PC-3 (cell line): ENCODE data around the gene DHX40. TPM values are rescaled to one million over a fixed set of nuclear protein-coding genes. Genes with fewer than 3 reads are reported as not detected.

Source experiments
- ATAC-seq: fragments of 200-7000 bp; cut with Tn5 transposase; 2 replicates; pipeline ENCODE4 v1.9.1; 2020; ENCODE audit warnings: mild to moderate bottlenecking, moderate library complexity
- Bru-seq: library from RNA; stranded (reverse); fragments of 400-500 nt; gene quantifications from one replicate; lab custom pipeline; 2021; lab: Mats Ljungman, UMichigan
- BruChase-seq, 2 experiments: library from RNA; stranded (reverse); fragments of 400-500 nt; gene quantifications; one replicate each; lab custom pipeline; 2021; lab: Mats Ljungman, UMichigan
- BruUV-seq: library from RNA; stranded (reverse); fragments of 400-500 nt; replicated peaks from 2 replicates; lab custom pipeline; 2021; lab: Mats Ljungman, UMichigan
- CTCF ChIA-PET: fragments of 300-600 bp; sonication (Branson Sonifier 250); formaldehyde crosslinking; loops from one replicate; lab custom pipeline; 2022; ENCODE audit warnings: antibody characterized with exemption; lab: Charles Lee
- POLR2A ChIA-PET: fragments of 300-600 bp; sonication (Branson Sonifier 250); formaldehyde crosslinking; loops from one replicate; lab custom pipeline; 2022; ENCODE audit warnings: antibody characterized with exemption; ENCODE audit not compliant: unreplicated experiment; lab: Charles Lee
- DNase-seq: peaks from one replicate; pipeline ENCODE4 v3.0.0-alpha.2; 2015
- H2AFZ ChIP-seq: fragments of 300-600 bp; sonication (generic); 2 replicates; pipeline ENCODE4 v1.6.0; 2016; ENCODE audit warnings: antibody characterized with exemption, low read length
- H3F3A ChIP-seq: fragments of 300-600 bp; sonication (generic); one replicate; pipeline ENCODE4 v1.6.0; 2017; ENCODE audit warnings: antibody characterized with exemption, low read length, control low read depth, mild to moderate bottlenecking; ENCODE audit not compliant: unreplicated experiment
- H3K27ac ChIP-seq: fragments of 300-600 bp; sonication (generic); 2 replicates; pipeline ENCODE4 v1.5.1; 2016; ENCODE audit warnings: mild to moderate bottlenecking, low read length
- H3K27me3 ChIP-seq: fragments of 300-600 bp; sonication (generic); 2 replicates; pipeline ENCODE4 v1.6.1; 2016; ENCODE audit warnings: low read length, mixed read lengths
- H3K36me3 ChIP-seq: fragments of 300-600 bp; sonication (generic); 2 replicates; pipeline ENCODE4 v1.6.1; 2016; ENCODE audit warnings: low read depth, mixed run types, low read length, mixed read lengths
- H3K4me1 ChIP-seq: fragments of 300-600 bp; sonication (generic); 2 replicates; pipeline ENCODE4 v1.5.1; 2016; ENCODE audit warnings: low read length; ENCODE audit not compliant: insufficient read depth
- H3K4me2 ChIP-seq: fragments of 300-600 bp; sonication (generic); 2 replicates; pipeline ENCODE4 v1.6.0; 2016; ENCODE audit warnings: low read length
- H3K4me3 ChIP-seq: fragments of 300-600 bp; sonication (generic); 2 replicates; pipeline ENCODE4 v1.5.1; 2016; ENCODE audit warnings: mild to moderate bottlenecking, low read length, mixed read lengths
- H3K79me2 ChIP-seq: fragments of 300-600 bp; sonication (generic); 2 replicates; pipeline ENCODE4 v1.6.1; 2017; ENCODE audit warnings: low read length, mixed read lengths
- H3K9ac ChIP-seq: fragments of 300-600 bp; sonication (generic); 2 replicates; pipeline ENCODE4 v1.6.0; 2016; ENCODE audit warnings: mild to moderate bottlenecking, low read length
- H3K9me2 ChIP-seq: fragments of 300-600 bp; sonication (generic); replicated peaks from 2 replicates; pipeline ENCODE4 v1.6.1; 2016; ENCODE audit warnings: mixed run types, low read length, mixed read lengths
- H3K9me3 ChIP-seq: fragments of 300-600 bp; sonication (generic); 2 replicates; pipeline ENCODE4 v1.6.1; 2016; ENCODE audit warnings: low read length, mixed read lengths
- H4K20me1 ChIP-seq: fragments of 300-600 bp; sonication (generic); 2 replicates; pipeline ENCODE4 v1.6.1; 2016; ENCODE audit warnings: low read length, mixed read lengths
- EZH2 ChIP-seq: fragments of 300-600 bp; sonication (generic); IDR thresholded peaks from one replicate; pipeline ENCODE4 v1.6.1; 2017; ENCODE audit warnings: antibody characterized with exemption, mild to moderate bottlenecking, low read length; ENCODE audit not compliant: unreplicated experiment
- EZH2phosphoT487 ChIP-seq: fragments of 300-600 bp; sonication (generic); IDR thresholded peaks from 2 replicates; pipeline ENCODE4 v1.6.1; 2018; ENCODE audit warnings: mild to moderate bottlenecking, antibody characterized with exemption, low read length, borderline replicate concordance
- intact Hi-C: fragments of 100-400 bp; cut with micrococcal nuclease; formaldehyde crosslinking; loops from 2 replicates; pipeline ENCODE4 v1.9.0; 2023
- long read RNA-seq: library from polyadenylated mRNA; unstranded; transcript quantifications from one replicate; pipeline ENCODE4 v2.0.0, GENCODE V29; 2021; ENCODE audit not compliant: unreplicated experiment
- total RNA-seq: library from RNA; depleted of rRNA; stranded (reverse); fragments of >200 nt; gene quantifications from 2 replicates; pipeline ENCODE4 v1.2.3, GENCODE V29; 2014; rRNA removed
- TF ChIP-seq, protein P1 (sequence below): fragments of 300-600 bp; sonication (generic); conservative IDR thresholded peaks from 2 replicates; pipeline ENCODE4 v1.5.1; 2017; ENCODE audit warnings: antibody characterized with exemption, low read depth, mild to moderate bottlenecking, low read length

Gene DHX40, protein sequence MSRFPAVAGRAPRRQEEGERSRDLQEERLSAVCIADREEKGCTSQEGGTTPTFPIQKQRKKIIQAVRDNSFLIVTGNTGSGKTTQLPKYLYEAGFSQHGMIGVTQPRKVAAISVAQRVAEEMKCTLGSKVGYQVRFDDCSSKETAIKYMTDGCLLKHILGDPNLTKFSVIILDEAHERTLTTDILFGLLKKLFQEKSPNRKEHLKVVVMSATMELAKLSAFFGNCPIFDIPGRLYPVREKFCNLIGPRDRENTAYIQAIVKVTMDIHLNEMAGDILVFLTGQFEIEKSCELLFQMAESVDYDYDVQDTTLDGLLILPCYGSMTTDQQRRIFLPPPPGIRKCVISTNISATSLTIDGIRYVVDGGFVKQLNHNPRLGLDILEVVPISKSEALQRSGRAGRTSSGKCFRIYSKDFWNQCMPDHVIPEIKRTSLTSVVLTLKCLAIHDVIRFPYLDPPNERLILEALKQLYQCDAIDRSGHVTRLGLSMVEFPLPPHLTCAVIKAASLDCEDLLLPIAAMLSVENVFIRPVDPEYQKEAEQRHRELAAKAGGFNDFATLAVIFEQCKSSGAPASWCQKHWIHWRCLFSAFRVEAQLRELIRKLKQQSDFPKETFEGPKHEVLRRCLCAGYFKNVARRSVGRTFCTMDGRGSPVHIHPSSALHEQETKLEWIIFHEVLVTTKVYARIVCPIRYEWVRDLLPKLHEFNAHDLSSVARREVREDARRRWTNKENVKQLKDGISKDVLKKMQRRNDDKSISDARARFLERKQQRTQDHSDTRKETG
- total RNA-seq, result 36.6 and 38.9 TPM in 2 replicates
- percentile 67 among the genes with signal in this experiment for Bru-seq, nascent RNA
- BruChase-seq, experiment 1, labeled RNA remaining after a 6-hour chase, result percentile 74 among the genes with signal in this experiment
- BruChase-seq, experiment 2, labeled RNA remaining after a 2-hour chase, result percentile 70 among the genes with signal in this experiment
- long read RNA-seq, transcript DHX40-201 (18 exons, 3,660 nt), result major isoform, 104 of 141 reads
- long read RNA-seq, partial matches to known transcripts, result 9 of 141 reads
- long read RNA-seq, other reads (novel, unspliced or antisense), result 28 of 141 reads

DNA sequence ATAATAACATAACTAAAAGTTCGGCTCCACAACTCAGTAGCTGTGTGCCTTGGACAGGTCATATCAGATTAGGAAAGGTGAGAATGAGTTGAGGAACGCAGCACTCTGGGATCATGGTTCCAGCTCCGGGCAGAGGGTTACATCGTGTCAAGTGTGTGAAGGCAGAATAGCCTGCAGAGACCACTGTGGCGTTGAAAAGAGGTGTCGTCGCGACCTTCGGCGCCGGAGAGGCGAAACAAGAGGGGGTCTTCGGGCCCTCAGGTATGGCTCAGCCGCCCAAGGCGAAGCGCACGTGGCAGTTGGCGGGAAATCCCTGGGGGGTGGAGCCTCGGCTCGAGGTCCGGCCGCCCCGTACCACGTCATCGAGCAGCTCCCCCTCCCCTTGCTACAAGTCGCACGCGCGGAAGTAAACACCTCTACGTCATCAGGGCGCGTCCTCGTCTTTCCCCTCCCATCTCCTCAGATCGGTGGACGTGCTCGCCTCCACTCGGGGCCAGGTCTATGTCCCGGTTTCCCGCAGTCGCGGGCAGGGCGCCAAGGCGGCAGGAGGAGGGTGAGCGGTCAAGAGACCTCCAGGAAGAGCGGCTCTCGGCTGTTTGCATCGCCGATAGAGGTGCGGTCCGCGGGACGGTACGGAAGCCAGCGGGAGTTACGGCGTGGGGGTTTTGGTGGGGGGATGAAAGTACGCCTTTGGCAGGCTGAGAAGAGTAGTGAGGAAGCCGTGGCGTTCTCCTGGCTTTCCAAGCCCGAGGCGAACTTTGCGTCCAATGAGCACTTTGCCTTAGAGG lies at the start of gene DHX40:
TSS of gene DHX40 (plus strand) at position 440 of the 788 bp plus-strand sequence. CDS start at position 502, 62 bp downstream.
- Histone ChIP-seq H3K27me3 (no peaks in the 10 kb centered on the region), H3K9me2 (no peaks in the 10 kb centered on the region), H3K27ac (no peak within 1 kb of the TSS; the same call in 1 of the 2 replicates), H3K4me2 (peak within 1 kb of the TSS; percentile 88), H3K4me3 (peak within 1 kb of the TSS; percentile 95), H3K4me1 (peaks cover 8% of the 10 kb centered on the region), H4K20me1 (no peaks in the 10 kb centered on the region; the same call in 1 of the 2 replicates), H3K9me3 (no peaks in the 10 kb centered on the region), H3K36me3 (no peaks in the 10 kb centered on the region), H3K9ac (peak within 1 kb of the TSS; percentile 59), H3F3A (no peaks in the 10 kb centered on the region), H2AFZ (peak within 1 kb of the TSS; percentile 100), H3K79me2 (peaks cover 17% of the 10 kb centered on the region)
- ATAC-seq (peak; percentile 82), DNase-seq (peak; percentile 91)
- no peak for TF ChIP-seq EZH2
- no peak for TF ChIP-seq EZH2phosphoT487
- TF ChIP-seq, protein P1, sequence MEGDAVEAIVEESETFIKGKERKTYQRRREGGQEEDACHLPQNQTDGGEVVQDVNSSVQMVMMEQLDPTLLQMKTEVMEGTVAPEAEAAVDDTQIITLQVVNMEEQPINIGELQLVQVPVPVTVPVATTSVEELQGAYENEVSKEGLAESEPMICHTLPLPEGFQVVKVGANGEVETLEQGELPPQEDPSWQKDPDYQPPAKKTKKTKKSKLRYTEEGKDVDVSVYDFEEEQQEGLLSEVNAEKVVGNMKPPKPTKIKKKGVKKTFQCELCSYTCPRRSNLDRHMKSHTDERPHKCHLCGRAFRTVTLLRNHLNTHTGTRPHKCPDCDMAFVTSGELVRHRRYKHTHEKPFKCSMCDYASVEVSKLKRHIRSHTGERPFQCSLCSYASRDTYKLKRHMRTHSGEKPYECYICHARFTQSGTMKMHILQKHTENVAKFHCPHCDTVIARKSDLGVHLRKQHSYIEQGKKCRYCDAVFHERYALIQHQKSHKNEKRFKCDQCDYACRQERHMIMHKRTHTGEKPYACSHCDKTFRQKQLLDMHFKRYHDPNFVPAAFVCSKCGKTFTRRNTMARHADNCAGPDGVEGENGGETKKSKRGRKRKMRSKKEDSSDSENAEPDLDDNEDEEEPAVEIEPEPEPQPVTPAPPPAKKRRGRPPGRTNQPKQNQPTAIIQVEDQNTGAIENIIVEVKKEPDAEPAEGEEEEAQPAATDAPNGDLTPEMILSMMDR, result no peak
- CTCF ChIA-PET, result no interaction called here
- BruUV-seq, result no TSS peak
- intact Hi-C loops, result loop anchor here (1.0 kb wide), 1 partner anchor 54 kb away; the partner anchor contains the start of gene CLTC
- POLR2A ChIA-PET, result interaction anchor here (0.6 kb wide), 2 partner anchors 53 to 564 kb away, joined by 3 to 4 read pairs; no protein-coding TSS in a partner anchor

DNA sequence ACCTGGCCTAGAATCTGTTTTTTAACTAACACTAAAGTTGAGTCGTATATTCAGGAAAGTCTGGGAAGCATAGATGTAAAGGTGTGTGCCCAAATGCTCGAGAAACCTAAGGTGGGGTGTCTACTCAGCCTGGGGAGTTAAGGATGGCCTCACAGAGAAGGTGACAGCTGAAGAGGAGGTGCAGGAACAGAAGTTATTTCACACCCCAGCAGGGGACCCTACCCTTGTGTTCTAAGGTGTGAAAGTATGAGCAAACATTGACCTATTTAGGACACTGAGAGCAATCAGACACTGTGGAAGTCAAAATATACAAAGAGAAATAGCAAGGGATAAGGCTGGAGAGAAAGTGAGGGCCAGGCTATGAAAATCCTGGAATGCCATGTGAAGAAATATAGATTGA lies 49.0 kb upstream of the DHX40 start:
- Histone ChIP-seq H3K36me3 (no peaks in the 10 kb centered on the region), H3F3A (no peaks in the 10 kb centered on the region), H3K4me3 (no peak overlapping the region), H3K9me2 (no peaks in the 10 kb centered on the region), H3K4me1 (peaks cover 4% of the 10 kb centered on the region; the same call in 1 of the 2 replicates), H3K27me3 (no peaks in the 10 kb centered on the region), H3K9me3 (no peaks in the 10 kb centered on the region), H3K79me2 (no peaks in the 10 kb centered on the region), H3K4me2 (no peak overlapping the region), H3K27ac (no peak overlapping the region), H2AFZ (no peak overlapping the region), H3K9ac (no peak overlapping the region), H4K20me1 (no peaks in the 10 kb centered on the region)
- ATAC-seq (no peak), DNase-seq (no peak)
- TF ChIP-seq EZH2 (no peak), EZH2phosphoT487 (no peak)
- TF ChIP-seq, protein P1, result no peak
- POLR2A ChIA-PET, result no interaction called here
- intact Hi-C loops, result no loop called here
- CTCF ChIA-PET, result no interaction called here
- no TSS peak for BruUV-seq
